Measurements from ENCODE around the gene SLC17A2. TPM values are rescaled to one million over a fixed set of nuclear protein-coding genes. Genes with fewer than 3 reads are reported as not detected.
"Not testable (repeated sequence)": the region's sequence is repeated elsewhere in the genome, so short reads cannot be mapped to it uniquely, and the experiment has no call there.

Gene SLC17A2
- total RNA-seq, 1 donor = not detected

GRCh38 chr6:25953733-25954132, 23.2 kb upstream of the SLC17A2 start:
- no peak for DNase-seq (ENCODE audit: low read depth in 2 of 3, low spot score in 2 of 3)

DNA sequence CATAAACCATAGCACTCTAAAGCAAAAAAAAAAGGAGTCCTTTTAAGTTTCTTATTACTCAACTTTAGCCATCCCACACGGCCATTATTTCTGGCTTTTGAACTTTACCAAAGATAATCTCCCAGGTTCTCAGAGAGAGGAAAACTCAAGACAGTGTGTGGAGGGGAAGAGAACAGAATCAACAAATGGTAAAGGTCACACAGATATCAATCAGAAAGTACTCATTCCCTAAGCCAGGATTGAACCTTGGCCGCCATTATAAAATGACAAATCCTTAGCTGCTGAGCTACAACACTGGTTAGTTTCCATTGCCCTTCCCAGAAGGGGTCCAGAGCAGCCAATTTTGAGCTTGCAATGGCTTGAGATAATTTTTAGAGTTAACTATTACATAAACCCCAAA, 22.0 kb upstream of the SLC17A2 start:
- no peak for DNase-seq (ENCODE audit: low read depth in 2 of 3, low spot score in 2 of 3)

GRCh38 chr6:25951296-25952032, 21.0 kb upstream of the SLC17A2 start:
- no peak for DNase-seq (ENCODE audit: low read depth in 2 of 3, low spot score in 2 of 3)

GRCh38 chr6:25950297-25950696, 19.8 kb upstream of the SLC17A2 start:
- DNase-seq (ENCODE audit: low read depth in 2 of 3, low spot score in 2 of 3) = no peak

GRCh38 chr6:25949695-25950094, 19.2 kb upstream of the SLC17A2 start:
- no peak for DNase-seq (ENCODE audit: low read depth in 2 of 3, low spot score in 2 of 3)

- not testable (repeated sequence) for DNase-seq (ENCODE audit: low read depth in 2 of 3, low spot score in 2 of 3)
These were observed 17.0 kb upstream of the SLC17A2 start for GRCh38 chr6:25947492-25947891.

DNA sequence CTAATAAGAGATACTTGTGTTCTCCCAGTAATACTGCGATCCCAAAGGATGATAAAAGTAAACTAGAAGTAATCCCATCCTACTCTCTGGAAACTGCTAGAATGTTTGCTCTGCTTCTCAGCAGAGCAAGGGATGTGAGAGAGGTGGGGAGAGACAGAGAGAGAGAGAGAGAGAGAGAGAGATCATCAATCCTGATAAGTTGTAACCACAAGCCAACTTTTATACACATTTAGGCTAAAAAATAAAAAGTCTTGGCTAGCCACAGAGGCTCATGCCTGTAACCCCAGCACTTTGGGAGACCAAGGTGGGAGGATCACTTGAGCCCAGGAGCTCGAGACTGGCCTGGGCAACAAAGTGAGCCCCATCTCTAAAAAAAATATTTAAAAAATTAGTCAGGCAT, 16.1 kb upstream of the SLC17A2 start:
- DNase-seq (ENCODE audit: low read depth in 2 of 3, low spot score in 2 of 3) = no peak

DNA sequence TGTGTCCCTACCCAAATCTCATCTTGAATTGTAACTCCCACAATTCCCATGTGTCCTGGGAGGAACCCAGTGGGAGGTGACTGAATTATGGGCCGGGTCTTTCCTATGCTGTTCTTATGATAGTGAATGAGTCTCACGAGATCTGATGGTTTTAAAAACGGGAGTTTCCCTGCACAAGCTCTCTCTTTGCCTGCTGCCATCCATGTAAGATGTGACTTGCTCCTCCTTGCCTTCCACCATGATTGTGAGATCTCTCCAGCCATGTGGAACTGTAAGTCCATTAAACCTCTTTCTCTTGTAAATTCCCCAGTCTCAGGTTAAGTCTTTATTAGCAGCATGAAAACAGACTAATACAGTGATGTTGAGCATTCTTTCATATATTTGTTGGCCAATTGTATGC, 15.2 kb upstream of the SLC17A2 start:
- not testable (repeated sequence) for DNase-seq (ENCODE audit: low read depth in 2 of 3, low spot score in 2 of 3)

- no peak for DNase-seq (ENCODE audit: low read depth in 2 of 3, low spot score in 2 of 3)
These were observed 14.4 kb upstream of the SLC17A2 start for GRCh38 chr6:25944688-25945574.

DNA sequence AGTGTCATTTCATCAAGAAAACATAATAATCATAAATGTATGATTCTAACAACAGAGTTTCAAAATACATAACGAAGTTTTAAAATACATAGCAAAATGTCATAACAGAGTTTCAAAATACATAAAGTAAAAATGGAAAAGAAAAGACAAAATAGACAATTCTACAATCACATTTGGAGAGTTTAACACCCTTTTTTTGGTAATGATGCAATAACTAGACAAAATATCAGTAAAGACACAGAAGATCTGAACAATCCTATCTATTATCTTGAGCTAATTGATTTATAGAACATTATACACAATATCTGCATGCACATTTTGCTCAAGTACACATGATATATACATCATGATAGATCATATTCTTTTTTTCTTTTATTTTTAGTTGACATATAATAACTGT, 13.4 kb upstream of the SLC17A2 start:
- no peak for DNase-seq (ENCODE audit: low read depth in 2 of 3, low spot score in 2 of 3)

DNA sequence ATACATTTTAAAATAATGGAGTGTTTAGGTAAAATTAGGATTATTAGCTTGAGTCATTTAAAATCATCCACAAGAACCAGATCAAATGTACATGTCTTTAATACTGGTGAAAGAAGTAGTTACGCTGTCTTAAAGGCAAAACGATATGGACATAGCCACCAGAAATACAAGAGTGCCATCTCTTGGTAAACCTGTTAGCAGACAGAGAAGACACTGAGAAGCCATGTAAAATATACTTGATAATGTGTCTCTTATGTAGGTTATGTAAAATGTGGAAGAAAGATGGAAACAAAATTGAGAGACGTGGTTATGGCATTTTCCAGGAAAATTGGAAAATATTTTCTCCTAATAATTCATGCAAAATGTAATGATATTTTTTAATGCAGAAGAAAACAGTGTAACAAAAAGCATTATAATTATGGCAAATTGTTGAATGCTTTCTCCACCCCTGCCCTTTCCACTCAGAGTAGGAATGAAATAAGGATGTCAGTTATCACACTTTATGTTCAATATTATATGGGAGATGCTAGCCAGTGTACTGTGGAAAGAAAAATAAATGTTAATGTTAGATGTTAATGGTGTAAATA, 12.2 kb upstream of the SLC17A2 start:
- peak in 1 of 3 donors; percentile 81 for DNase-seq (ENCODE audit: low read depth in 2 of 3, low spot score in 2 of 3)

DNA sequence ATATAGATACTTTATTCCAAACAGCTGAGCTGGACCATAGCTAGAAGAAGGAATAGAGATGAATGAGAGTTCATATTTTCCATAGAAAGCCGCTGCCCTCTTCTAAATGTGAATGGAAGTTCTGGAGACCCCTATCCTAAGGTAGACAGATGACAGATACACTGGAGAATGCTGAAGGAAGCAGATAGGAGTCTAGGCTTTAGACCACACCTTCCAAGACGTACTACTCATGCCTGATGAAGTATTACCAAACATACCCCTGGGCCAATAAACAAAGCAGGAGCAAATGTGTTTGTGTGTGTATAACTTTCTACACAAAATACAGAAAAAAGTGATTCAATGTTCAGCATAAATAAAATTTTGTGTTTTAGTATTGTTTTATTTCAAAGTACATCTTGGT, 9.1 kb upstream of the SLC17A2 start:
- DNase-seq (ENCODE audit: low read depth in 2 of 3, low spot score in 2 of 3) = no peak

- no peak for DNase-seq (ENCODE audit: low read depth in 2 of 3, low spot score in 2 of 3)
These were observed 5.5 kb upstream of the SLC17A2 start for GRCh38 chr6:25935953-25936352.

DNA sequence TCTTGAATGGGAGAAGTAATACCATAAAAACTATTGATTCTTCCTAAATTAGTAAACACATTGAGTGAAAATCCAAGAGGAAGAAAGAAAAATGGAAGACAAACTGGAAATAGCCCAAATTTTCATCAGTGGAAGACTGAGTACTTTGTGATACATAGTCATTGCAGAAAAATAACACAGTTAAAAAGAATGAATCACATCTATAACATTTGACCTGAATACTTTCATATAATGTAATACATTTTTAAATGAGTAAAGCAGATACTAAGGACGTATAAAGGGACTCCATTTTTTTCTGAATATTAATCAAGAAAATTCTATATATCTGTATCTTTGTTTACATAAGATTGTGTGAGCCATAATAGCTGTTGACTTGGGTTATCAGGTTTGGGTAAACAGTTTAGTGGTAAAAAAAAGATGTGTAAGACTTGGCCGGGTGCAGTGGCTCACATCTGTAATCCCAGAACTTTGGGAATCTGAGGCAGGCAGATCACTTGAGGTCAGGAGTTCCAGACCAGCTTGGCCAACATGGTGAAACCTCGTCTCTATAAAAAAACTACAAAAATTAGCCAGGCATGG, 4.3 kb upstream of the SLC17A2 start:
- no peak for DNase-seq (ENCODE audit: low read depth in 2 of 3, low spot score in 2 of 3)

- no peak for DNase-seq (ENCODE audit: low read depth in 2 of 3, low spot score in 2 of 3)
These were observed 3.7 kb upstream of the SLC17A2 start for GRCh38 chr6:25934156-25934555.

DNA sequence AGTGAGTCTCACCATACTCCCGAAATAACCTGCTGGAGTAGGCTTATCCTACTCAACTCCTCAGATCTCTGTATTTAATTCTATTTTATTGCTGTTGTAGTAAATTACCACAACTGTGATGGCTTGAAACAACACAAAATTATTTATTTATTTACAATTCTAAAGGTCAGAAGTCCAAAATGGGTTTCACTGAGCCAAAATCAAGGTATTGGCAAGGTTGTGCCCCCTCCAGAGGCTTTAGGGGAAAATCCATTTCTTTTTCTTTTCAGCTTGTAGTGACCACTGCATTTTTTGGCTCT, 869 bp upstream of the SLC17A2 start:
- DNase-seq (ENCODE audit: low read depth in 2 of 3, low spot score in 2 of 3) = no peak

- DNase-seq (ENCODE audit: low read depth in 2 of 3, low spot score in 2 of 3) = not testable (repeated sequence)
These were observed 706 bp downstream of the SLC17A2 start for GRCh38 chr6:25929785-25930184.

DNA sequence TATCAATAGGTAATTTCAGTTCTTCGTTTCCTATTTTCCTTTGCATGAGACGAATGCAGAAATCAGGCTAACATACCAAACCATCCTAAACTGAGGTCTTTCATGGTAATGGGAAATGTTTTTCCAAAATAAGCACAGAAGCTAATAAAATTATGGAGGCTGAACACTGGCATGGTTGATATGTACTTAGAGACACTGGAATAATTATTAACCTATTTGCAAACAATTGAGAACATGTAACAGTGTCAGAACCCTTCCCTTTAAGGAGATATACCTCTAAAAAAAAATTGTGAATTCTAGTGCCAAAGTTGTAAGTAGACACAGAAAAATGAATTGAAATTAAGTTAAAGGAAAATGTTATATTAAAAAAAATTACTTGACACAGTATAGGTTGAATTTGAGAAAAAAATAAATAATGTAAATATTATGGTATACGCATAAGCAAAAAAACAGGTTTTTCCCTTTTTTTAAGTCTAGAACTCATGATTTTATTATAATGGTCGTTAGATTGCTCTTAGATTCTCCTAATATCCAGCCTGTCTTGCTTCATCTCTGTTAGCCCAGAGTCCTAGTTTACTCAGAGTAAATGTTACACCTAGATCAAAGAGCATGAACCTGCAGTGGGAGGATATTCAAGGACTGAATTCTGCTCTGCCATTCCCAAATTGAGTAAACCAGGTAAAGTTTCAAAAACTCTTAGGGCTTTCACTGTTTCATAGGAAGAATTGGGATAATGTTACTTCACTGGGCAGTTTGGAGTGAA, 1.7 kb downstream of the SLC17A2 start:
- DNase-seq (ENCODE audit: low read depth in 2 of 3, low spot score in 2 of 3) = no peak

- DNase-seq (ENCODE audit: low read depth in 2 of 3, low spot score in 2 of 3) = peak in 1 of 3 donors; percentile 13
These were observed 2.7 kb downstream of the SLC17A2 start for GRCh38 chr6:25927756-25928216.

DNA sequence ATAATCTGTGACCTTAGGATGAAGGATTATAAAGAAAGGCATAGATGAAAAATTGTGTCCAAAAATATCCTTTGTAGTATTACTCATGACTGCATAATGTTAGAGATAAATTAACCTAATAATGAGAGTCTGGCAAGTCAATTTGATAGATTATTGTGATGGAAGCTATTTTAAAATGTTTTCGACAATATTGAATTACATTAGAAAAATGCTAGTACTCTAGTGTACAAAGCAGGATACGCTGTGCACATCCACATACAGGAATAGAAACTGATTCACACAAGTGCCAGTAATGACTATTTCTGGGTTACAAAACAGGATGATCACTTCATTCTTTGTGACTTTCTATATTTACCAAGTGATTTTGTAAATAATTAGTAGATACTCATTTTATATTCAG, 3.3 kb downstream of the SLC17A2 start:
- DNase-seq (ENCODE audit: low read depth in 2 of 3, low spot score in 2 of 3) = no peak

DNA sequence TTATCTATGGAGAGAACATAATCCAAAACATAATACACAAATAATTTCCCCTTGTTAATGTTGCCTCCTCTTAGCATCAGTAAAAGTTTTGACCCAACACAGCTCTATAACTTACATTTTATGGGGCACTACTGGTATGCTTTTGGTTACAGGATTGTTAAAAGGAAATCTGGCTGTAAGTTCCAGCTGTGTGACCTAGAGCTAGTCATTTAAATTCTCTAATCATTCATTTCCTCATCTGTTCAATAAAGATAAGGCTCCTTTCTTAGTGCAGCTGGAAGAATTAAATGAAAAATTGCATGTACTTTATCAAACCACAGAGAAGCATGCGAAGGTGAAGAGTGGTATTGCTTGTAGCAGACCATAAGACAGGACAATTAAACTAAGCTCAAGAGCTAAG, 4.6 kb downstream of the SLC17A2 start:
- DNase-seq (ENCODE audit: low read depth in 2 of 3, low spot score in 2 of 3) = peak in 2 of 3 donors; percentile 13 to 71
